ENCODE data around the gene MAU2. TPM values are rescaled to one million over a fixed set of nuclear protein-coding genes. Genes with fewer than 3 reads are reported as not detected.
A peak's percentile ranks its signal among the peaks of the same experiment; 100 is the strongest.
"Not testable (repeated sequence)": the region's sequence is repeated elsewhere in the genome, so short reads cannot be mapped to it uniquely, and the experiment has no call there.

MAU2 gene
- total RNA-seq, 1 donor from 2014 or later = 45.4 TPM

DNA sequence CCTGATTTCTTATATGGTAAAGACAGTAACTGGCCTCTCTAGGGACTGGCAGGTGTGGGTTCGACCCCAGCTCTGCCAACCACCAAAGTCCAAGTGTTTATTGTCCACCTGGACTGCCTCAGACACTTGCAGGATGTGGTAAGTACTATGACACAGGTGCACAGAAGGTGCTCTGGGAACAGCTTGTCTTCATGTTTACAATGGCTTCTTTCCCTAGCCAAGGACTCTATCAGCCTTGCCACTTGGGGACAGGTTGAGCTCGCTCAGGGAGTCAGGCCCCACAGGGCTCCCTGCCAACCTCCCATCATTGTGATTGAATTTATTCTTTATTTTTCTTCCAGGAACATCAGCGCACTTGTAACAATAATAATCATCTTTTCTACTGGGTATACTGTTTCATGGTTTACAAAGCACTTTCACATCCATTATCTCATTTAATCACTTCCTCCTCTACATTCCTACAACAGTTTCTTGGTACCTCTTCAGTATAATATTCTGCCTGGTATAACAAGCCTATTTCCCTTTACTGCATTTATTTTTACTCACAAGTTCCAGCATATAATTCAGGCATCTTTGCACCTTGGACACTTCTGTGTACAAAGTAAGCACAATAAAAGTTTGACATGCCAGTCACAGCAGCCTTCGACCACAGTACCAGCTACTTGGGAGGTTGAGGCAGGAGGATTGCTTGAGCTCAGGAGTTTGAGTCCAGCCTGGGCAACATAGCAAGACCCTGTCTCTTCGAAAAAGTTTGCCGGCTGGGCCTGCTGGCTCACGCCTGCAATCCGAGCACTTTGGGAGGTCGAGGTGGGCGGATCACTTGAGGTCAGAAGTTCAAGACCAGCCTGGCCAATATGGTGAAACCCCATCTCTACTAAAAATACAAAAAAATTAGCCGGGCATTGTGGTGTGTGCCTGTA lies 60.6 kb downstream of the MAU2 start:
- no peak for DNase-seq (ENCODE audit: low spot score)

- DNase-seq (ENCODE audit: low spot score) = no peak
Observed at GRCh38 chr19:19382118-19382517, 61.5 kb downstream of the MAU2 start.

- no peak for DNase-seq (ENCODE audit: low spot score)
Observed at GRCh38 chr19:19384486-19384885, 63.9 kb downstream of the MAU2 start.

DNA sequence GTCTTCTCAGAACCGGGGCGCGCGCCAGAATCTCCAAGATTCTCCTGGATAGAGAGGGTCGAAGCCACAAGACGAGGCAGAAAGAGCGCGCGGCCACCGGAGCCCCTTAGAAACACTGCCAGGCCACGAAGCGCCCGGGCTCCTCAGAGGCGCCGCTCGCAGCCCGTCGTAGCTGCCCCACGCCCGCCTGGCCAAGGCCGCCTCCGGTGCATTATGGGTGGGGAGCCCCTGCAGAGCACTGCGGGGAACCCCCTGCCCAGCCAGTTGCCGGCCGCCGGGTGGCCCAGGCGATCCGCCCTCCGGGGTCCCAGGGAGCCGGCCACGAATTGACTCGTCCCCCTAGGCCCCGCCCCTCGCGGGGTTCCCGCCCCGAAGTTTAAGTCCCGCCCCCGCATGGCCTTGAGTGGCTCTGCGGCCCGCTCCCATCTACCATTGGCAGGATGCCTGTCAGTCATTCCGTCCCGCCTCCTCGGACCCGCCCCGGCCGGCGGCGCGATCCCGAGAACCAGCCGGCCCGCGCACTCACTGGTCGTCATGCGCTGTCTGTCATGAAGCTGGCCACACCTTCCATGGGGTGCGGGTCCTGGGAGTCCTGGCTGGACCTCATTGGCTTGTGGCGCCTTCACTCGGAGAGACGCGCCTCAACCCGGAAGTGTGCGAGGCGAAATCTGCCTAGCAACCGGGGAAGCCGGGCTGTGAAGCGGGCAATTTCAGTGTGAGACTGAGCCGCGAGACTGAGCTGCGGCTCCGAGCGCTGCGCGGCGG lies 64.7 kb downstream of the MAU2 start:
- DNase-seq (ENCODE audit: low spot score) = peak; percentile 100

DNA sequence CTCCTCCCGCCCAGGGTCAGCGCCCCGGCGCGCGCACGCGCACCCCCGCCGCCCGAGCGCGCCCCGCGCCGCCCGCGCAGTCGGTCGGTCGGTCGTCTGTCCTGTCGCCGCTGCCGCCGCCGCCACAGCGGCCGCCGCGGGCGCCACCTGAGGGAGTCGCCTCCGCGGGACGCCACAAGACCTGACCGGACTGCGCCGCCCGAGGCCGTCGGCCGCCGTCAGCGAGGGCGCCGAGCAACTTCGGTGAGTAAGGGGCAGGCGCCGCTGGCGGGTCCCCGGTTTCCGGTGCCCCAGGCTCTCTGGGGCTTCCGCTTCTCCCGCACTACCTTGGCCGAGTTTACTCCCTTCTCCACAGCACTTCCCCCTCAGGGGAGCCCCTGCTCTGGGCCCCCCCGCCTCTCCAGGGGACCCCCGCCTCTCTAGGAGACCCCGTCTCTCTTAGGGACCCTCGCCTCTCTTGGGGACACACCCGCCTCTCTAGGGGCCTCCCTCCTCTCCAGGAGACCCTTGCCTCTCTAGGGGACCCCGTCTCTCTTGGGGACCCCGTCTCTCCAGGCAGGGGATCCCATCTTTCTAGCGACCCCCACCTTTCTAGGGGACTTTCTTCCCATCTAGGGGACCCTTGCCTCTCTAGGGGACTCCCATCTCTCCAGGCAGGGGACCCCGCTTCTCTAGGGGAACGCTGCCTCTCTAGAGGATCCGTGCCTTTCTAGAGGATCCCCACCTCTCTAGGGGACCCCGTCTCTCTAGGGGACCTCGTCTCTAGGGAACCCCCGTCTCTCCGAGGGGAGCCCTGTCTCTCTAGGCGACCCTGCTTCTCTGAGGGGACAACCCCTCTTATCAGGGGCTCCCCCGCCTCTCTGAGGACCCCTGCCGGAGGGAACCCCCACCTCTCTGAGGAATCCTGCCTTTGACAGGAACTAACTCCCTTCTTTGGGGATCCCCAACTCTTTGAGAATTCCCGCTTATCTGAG lies 65.6 kb downstream of the MAU2 start:
- no peak for DNase-seq (ENCODE audit: low spot score)

DNA sequence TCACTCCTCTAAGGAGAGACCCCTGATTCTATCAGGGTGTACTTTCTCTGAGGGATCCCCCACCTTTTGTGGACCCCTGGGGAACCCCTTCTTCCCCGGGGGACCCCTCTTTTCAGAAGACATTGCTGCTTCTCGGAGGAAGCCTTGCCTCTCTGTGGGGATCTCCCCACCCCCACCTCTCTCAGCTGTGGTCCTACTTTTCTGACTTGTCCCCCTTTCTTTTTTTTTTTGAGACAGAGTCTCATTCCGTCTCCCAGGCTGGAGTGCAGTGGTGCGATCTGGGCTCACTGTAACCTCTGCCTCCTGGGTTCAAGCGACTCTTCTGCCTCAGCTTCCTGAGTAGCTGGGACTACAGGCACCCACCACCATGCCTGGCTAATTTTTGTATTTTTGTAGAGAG lies 66.5 kb downstream of the MAU2 start:
- no peak for DNase-seq (ENCODE audit: low spot score)

GRCh38 chr19:19388568-19389555 lies 68.2 kb downstream of the MAU2 start:
- no peak for DNase-seq (ENCODE audit: low spot score)

DNA sequence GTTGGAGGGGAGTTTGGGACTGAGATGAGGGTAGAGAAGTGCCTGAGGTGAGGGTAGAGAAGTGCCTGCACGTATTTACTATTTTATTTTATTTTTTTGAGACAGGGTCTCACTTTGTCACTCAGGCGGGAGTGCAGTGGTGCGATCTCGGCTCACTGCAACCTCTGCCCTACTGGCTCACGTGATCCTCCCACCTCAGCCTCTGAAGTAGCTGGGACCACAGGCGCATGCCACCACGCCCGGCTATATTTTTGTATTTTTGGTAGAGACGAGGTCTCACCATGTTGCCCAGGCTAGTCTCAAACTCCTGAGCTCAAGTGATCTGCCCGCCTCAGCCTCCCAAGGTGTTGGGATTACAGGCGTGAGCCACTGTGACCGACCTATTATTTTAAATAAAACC lies 69.1 kb downstream of the MAU2 start:
- DNase-seq (ENCODE audit: low spot score) = not testable (repeated sequence)

GRCh38 chr19:19394333-19394732 lies 73.7 kb downstream of the MAU2 start:
- not testable (repeated sequence) for DNase-seq (ENCODE audit: low spot score)

DNA sequence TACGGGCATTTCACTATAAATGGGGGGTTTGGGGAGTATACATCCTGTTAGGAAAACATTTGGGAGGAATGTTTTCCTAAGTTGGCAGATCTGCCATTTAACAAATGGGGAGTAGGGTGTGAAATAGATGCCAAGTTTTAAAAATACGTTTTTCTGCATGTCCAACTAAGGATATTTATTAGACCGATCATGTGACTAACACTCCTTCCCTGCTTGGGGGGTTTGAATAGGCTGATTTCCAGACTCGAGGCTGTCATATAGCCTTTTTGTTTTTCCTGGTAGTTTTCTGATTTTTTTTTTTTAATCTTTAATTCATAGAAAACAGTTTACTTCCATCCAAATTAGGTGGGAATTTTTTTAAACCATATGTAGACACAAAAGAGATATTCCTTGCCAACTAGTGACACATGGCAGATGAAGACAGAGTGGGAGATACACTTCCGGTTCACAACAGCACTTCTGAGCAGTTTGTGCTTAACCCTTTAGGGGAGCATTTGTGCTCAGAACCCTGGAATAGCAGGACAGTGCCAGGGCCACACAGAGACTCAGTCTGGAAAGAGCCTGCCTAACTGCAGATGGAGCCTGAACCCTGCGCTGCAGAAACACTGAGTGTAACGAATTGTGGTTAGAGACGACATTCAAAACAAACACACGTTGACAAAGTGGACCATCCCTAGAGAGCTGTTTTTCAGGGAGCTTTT lies 79.3 kb downstream of the MAU2 start:
- DNase-seq (ENCODE audit: low spot score) = no peak

DNA sequence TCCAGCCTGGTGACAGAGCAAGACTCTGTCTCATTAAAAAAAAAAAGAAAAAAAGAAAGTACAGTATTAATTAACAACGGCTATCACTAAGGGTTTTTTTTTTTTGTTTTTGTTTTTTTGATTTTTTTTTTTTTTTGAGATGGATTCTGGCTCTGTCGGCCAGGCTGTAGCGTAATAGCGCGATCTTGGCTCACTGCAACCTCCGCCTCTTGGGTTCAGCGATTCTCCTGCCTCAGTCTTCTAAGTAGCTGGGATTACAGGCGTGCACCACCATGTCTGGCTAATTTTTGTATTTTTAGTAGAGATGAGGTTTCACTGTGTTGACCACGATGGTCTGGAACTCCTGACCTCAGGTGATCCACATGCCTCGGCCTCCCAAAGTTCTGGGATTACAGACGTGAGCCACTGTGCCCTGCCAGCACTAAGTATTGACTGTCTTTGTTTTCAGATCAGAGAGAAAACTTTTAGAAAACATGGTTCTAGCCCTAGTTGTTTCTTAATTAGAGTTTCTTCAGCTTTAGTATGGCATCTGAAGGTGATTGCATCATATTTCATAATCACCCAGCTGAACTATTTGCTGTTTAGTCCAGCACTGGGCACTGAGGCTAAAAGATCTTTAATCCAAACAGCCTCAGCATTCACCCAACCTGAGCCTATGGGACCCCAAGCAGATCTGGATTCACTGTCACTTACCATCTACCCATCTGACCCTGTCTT lies 82.2 kb downstream of the MAU2 start:
- no peak for DNase-seq (ENCODE audit: low spot score)

DNA sequence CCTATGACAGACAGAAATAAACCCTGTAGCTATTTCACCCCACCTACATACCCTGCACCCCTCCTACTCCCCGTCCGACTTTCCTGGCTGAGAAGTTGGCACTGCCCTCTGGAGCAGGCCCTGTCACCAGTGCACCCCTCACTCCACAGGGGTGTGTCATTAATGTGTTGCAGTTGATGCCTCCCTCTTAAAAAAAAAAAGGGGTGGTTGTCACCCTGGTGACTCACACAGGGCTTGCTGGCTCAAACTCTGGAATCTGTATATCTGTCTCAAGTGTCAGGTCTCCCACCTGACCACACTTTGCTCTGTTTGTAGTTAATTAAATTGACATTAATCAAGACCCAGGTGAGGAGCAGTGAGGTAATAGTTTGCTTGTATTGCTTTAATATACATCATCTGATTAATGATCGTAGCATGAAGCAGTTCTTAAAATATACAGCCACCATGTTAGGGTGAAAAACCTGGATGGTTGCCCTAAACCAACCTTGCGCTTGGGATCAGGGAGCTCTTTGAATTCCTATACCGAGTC lies 82.8 kb downstream of the MAU2 start:
- no peak for DNase-seq (ENCODE audit: low spot score)

GRCh38 chr19:19404879-19405860 lies 84.5 kb downstream of the MAU2 start, which contains the start of gene GATAD2A:
GATAD2A (plus strand) TSS chr19:19405675; CDS start chr19:19465346, 59,671 bp downstream.
- peak; percentile 99 for DNase-seq (ENCODE audit: low spot score)

DNA sequence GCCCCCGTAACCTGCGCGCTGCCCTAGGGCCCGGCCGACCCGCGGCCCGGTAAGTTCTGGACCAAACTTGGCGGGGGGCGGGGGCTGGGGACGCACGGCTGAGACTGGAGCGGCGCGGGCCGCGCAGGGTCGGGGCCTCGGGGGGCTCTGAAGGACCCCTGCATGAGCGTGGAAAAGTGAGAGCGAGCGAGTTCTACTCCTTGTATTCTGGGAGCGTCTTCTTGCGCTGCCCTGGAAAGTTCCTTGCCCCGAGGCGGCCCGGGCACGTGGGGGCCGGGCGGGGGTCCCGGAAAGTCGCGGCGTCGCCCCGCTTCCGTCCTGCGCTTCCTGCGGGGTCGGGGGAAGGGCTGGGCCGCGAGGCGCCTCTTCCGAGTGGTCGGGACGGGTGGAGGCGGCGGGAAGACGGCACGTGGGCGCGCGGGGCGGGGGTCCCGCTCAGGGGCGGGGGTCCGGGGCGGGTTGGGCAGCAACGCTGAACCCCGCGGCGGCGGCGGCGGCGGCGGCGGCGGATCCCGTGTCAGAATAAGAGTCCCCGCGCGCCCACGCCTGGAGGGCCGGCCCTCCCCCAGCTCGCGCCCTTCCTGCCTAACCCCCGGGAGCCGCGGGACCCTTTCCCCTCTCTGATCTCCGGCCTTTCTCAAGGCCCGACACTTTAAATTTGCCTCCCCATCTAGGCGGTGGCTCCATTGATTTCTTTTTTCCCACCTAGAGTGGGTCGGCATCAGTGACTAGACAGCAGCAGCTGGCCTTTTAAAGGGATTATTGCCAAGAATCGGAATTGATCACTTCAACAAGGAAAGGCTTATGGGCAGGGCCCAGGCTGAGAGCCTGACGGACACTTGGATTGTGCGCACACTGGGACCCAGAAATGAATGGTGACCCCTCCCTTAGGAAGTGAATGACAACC lies 85.6 kb downstream of the MAU2 start:
- DNase-seq (ENCODE audit: low spot score) = no peak

DNA sequence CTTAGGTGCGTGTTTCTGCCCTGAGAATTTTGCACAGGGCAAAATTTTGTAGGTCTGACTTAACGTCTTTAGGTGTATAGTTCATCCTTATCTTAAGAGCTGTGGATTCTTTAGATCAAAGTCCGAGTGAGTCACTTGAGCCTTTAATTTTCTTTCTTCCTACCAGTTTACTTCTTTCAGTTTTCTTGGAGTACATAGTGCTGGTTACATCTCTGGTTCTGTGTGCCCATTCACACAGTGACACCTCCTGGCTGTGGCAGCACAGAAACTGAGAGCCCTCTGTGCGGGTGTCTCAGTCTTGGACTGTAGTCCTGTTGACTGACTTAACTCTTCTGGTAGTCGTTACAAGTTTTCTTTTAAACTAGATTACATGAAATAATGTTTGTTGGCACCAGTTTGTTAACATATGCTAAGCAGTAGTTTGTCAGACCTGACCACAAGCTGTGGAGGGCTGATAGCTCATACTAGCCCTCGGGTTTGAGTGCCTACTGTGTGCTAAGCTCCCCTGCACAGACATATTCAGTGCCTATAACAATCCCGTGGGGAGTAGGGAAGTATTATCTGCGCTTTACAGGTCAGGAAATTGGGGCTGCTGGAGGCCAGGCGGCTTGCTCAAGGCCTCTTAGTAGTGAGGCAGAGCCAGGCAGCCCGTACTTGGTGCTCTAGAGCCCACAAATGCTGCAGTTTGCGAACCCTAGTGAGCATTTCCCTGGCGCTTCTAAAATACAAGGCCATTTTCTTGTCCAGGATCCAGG lies 86.4 kb downstream of the MAU2 start:
- no peak for DNase-seq (ENCODE audit: low spot score)

Measured in mesenteric fat pad (tissue), 1 donor.